Panc1 (cell line): ENCODE measurements around the gene EPHB2.

Experiments
- CTCF ChIP-seq: fragments of 450-650 bp; IDR thresholded peaks from 2 replicates; pipeline ENCODE4 v1.5.1; 2017; ENCODE audit warnings: mild to moderate bottlenecking
- REST ChIP-seq, 2 experiments: IDR thresholded peaks; 2 replicates each; pipeline ENCODE4 v1.6.1; 2011 to 2012; ENCODE audit warnings: low read depth in 2 of 2, control low read depth in 1 of 2, low read length in 1 of 2, mild to moderate bottlenecking in 1 of 2, moderate library complexity in 1 of 2; ENCODE audit not compliant: insufficient read depth in 1 of 2

- TF ChIP-seq REST (IDR thresholded peaks at IDR 0.05; ENCODE audit: insufficient read depth in 1 of 2, low read depth in 2 of 2, low read length in 1 of 2) = no peak
- TF ChIP-seq CTCF = no peak
These were observed 102.6 kb downstream of the EPHB2 start for GRCh38 chr1:22812993-22813790.
